Measurements from ENCODE around the gene MRPL3.
"Not testable (repeated sequence)": the region's sequence is repeated elsewhere in the genome, so short reads cannot be mapped to it uniquely, and the experiment has no call there.

Gene MRPL3

DNA sequence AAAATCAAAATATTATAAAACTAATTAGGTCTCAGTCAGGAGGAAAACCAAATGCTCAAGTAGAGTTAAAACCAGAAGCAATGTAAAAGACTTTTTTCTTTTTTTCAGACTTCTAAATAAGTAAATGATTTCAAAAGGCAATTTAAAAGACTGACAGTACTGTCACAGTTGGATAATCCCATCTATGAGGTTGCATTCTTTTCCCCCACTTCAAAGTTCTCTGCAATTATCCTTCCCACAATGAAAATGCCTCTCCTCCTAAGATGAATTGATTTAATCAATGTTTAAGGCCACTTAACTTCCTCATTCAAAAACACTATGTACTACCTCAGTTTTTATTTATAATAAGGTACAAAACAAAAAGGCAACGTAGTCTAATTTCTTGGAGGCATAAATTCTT lies 8.1 kb downstream of the MRPL3 start:
- no peak for DNase-seq (ENCODE audit: low read depth)

DNA sequence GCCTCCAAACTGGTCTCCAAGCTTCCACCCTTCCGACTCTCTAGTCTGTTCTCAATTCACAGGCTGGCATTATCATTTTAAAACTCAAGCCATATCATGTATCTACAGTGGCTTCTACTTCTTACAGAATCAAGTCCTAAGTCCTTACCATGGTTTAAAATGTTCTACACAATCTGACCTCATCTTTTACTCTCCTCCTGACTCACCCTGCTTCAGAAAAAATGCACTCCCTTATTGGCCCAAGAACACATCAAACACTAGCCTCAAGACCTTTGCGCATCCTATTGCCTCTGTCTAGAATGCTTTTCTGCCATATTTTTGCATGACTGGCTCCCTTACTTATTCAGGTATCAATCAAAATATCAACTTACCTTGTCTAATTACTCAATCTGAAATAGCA lies 11.0 kb downstream of the MRPL3 start:
- no peak for DNase-seq (ENCODE audit: low read depth)

DNA sequence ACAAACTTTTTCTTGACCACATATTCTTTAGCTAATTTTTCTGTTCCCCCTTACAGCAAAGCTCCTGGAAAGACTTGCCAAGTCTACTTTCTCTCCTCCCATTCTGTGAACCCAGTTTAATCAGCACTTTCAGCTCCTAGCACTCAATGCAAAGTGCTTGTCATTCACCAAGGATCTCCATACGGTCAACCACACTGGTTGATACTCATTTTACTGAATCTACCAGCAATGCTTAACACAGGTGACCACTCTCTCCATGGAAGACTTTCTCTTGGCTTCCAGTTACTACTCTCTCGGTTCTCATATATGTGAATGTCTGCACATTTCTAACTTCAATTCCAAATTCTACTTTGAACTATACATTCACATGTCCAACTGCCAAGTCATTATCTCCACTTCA lies 11.7 kb downstream of the MRPL3 start:
- no peak for DNase-seq (ENCODE audit: low read depth)

DNA sequence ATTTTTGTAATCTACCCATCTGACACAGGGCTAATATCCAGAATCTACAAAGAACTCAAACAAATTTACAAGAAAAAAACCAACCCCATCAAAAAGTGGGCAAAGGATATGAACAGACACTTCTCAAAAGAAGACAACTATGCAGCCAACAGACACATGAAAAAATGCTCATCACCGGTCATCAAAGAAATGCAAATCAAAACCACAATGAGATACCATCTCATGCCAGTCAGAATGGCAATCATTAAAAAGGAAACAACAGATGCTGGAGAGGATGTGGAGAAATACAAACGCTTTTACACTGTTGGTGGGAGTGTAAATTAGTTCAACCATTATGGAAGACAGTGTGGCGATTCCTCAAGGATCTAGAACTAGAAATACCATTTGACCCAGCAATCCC lies 16.2 kb downstream of the MRPL3 start:
- not testable (repeated sequence) for DNase-seq (ENCODE audit: low read depth)

DNA sequence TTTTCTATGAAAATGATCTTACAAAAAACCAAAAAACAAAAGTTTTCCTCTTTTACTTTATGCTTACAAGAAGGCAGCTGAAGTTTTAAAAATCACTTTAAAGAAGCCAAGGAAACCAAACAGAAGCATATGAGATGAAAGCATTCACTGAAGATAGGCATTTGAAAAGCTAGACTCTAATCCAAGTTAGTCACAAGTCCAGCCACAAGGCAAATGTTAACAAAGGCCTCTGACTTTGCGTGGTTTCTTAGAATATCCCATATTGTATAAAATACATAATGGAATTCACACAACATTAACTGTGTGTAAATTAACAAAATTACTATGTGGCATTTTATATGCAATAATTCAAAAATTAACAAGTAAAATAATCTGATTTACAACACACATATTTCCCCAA lies 17.7 kb downstream of the MRPL3 start:
- no peak for DNase-seq (ENCODE audit: low read depth)

DNA sequence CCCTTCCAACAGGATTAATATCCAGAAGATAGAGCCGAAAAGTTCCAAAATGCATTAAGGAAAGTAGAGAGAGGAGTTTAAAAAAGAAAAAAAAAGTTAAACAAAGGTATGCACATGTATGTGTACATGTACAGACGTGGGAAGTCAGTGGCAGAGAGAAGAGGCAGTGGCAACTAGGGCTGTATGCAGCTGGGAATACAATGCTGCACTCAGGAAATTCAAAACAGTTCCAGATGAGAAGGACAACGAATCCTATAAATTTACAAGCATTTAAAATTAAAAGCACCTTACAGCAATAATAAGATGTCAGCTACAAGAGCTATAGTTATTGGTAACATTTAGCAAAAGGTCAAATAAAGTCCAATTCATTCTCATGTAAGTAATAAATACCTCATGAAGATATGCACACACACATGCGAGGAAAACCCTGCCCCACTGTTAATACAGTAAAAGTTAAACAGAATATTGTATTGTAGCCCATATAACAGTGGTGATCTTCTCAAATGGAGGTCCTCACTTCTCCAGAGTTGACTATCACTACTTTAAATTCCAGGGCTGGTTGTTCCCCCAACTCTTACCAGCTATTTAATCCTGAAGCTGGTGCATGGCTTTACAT lies 18.2 kb downstream of the MRPL3 start:
- DNase-seq (ENCODE audit: low read depth) = no peak

DNA sequence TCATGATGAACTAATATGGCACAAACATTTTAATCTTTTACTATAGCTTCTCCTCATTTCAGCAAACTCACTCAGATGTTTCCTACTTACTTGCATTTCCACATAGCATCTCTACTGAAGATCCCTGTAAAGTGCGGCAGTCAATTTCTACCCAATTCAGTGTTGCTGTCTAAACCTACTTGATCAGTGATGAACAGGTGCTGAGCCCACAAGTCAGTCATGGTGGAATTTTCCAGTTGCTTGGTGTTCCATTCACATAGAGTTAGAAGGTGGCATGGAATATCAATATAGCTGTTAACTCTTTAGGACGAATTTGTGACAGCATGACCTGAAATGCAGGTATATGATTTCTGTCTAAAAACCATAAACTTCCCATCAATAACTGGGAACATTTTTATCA lies 22.7 kb downstream of the MRPL3 start:
- no peak for DNase-seq (ENCODE audit: low read depth)

DNA sequence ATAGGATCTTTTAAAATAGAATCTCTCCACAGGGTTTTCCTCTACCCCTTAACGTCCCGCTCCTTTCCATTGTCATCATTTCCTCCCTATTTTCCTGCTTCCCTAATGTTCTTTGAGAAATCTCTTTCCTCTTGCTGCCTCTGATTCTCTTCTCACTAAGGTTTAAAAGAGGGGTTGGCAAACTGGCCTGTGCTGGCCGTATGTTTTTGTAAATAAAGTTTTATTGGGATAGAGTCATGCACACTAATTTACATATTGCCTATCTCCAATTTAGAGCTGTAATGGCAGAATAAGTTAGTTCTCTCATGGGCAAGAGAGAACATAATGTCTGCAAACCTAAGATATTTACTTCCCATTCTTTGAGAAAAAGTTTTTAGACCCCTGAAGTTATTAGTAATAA lies 25.0 kb downstream of the MRPL3 start:
- DNase-seq (ENCODE audit: low read depth) = no peak

DNA sequence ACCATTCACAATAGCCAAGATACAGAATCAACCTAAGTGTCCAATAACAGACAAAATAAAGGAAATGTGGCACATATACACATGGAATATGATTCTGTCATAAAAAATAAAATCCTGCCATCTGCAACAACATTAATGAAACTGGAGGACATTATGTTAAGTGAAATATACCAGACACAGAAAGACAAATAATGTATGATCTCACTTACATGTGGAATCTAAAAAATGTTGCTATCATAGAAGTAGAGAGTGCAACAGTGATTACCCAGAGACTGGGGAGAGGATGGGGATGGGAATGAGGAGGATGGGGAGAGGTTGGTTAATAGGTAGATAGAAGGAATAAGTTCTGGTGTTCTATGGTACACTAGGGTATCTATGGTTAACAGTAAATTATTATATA lies 28.7 kb downstream of the MRPL3 start:
- DNase-seq (ENCODE audit: low read depth) = no peak

DNA sequence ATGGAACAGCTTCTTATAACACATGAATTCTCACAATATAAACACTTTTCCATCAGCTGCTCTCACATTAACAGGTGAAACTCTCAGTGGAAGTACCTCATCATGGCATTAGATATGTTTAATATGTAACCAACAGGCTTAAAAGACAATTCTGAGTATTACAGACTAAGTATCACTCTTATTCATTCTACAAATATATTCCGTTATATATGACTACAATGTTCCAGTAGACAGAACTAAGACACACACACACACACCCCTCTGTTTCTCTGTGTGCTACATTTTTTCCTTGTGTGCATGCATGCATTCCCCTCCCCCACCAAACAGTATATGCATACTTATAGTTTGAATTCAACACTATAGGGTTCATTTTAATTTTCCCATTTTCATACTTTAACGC lies 32.4 kb downstream of the MRPL3 start:
- no peak for DNase-seq (ENCODE audit: low read depth)

DNA sequence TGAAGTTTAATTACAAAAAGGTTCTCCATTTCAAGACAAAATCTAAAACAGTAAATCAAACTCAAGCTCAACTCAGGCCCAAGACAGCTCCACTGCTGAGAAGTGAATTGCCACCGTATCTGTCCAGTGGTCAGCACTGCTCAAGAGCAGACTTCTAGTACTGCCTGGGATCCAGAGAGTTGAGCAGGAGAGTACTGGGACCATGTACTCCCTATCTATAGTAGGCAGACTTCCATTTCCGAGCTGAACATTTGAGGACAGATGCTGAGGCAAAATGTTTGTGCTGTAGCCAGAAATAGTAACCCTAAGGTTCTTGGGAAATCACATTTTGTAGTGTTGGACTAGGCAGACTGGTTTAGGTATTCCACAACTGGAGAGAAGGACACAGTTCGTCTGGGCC lies 44.1 kb downstream of the MRPL3 start:
- DNase-seq (ENCODE audit: low read depth) = no peak

DNA sequence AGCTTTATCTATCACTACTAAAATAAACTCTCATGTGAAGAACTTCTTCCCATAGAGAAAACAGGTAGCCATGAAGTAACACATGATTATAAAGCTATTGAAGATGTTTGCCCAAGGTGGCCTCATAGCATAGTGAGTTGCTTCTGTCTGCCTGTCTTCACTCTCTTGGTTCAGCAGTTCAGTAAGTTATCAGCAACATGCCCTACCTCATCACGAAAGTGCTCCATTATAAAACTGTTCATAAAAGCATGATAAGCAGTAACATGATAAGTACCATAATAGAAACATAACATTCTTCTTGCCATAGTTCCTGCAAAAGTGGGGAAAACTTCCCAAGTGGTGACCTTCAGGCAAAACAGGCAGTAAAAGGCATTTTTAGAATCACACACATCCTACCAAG lies 45.6 kb downstream of the MRPL3 start:
- no peak for DNase-seq (ENCODE audit: low read depth)

DNA sequence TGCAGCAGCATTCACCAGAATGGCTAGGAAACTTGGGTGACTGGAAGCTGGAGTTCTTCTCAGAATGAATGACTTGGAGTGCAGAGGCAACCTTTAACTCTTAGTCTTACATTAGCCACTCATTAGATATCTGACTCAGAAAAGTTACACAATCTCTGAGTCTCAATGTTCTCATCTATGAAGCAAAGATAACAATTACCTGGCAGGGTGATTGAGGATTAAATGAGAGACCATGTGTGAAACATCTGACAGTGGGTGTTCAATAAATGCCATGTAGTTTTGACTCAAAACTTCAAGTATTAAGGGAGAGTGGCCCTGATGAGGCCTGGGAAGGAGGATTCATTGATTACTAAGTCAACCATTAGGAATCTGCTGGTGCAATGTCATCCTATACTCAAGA lies 48.3 kb downstream of the MRPL3 start:
- DNase-seq (ENCODE audit: low read depth) = no peak

DNA sequence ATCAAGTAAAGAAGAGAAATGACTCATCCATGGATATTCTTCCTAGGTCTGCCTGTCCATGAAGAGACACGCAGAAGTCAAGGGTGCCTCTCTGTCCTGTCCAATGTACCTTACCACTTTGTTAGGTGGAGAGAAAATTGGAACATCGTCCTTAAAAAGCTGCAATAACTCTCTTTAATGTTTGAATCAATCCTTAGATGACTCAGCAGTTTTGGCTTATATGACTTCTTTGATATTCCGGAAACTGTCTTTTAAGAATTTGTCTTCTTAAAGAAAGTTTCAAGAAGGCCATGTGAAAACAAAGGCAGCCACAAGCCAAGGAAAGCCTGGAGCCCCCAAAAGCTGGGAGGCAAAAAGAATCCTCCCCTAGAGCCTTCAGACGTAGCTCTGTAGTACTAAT lies 49.2 kb downstream of the MRPL3 start:
- no peak for DNase-seq (ENCODE audit: low read depth)

DNA sequence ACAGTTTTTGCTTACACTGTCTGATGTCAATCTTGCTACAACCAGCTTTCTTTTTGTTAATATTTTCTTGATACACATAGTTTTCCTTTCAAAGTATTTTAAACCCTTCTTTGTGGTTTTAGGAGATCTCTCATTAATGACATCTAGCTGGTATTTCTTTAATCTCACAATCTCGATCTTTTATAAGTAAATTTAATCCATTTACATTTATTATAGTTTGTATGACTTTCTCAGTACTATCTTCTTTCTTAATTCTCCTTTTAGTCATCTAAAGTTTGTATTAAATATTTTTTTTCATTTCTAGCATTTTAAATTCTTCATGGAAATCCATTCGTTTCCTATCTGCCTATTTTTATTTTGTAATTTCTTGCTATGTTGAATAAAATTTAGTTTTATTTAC lies 55.4 kb downstream of the MRPL3 start:
- DNase-seq (ENCODE audit: low read depth) = no peak

DNA sequence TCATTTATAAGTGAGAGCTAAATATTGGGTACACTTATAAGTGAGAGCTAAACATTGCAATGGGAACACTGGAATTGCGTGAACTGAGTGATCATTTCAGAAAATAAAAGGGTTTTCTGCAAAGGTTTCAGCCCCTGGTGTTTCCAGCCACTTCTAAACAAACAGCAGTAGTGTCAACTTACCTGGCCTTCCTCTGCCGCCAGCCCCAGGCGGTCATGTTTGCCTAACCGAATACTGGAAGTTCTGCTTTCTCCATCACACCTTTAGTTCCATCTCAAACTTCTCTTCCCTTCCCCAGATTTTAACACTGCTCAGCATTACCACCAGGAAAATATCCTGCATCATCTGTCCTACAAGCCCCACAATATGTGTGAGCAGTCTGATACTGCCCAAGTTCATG lies 58.6 kb downstream of the MRPL3 start:
- no peak for DNase-seq (ENCODE audit: low read depth)

DNA sequence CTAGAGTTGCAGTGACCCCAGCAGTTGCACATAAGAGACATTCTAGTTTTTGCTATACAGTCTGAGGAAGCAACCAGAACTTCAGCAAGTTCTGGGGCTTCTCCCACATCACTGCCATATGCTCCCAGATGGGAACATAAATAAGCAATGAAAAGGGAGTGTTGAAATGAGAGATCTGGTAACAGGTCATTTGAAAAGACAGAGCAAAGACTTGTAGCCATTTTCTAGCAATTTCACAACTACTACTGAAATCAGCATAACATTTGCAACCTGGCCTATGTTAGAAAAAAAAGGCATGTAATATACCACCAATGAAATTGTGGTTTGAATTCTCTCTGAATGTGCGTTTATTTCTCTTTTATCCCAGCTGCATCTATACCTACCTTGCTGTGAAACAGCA lies 63.7 kb downstream of the MRPL3 start:
- no peak for DNase-seq (ENCODE audit: low read depth)

DNA sequence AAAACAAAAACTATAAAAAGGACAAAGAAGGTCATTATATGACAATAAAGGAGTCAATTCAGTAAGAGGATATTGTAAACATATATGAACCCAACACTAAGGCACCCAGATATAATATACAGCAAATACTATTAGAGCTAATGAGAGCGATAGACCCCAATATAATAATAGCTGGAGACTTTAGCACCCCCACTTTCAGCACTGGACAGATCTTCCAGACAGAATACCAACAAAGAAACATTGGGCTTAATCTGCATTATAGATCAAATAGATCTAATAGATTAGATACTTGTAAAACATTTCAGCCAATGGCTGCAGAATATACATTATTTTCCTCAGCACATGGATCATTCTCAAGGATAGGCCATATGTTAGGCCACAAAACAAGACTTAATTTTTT lies 67.8 kb downstream of the MRPL3 start:
- DNase-seq (ENCODE audit: low read depth) = no peak

DNA sequence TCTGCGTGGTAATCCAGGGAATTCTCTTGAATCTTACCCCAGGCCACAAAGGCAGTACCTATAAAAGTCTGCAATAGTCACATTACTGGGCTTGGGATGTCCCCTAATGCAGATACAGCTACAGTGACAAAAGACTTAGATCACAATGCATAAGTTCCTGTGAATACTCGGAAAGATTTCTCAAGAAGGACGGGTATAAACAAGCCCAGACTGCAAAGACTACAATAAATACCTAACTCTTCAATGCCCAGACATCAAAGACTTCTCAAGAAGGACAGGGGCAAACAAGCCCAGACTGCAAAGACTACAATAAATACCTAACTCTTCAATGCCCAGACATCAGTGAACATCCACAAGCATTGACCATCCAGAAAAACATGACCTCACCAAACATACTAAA lies 70.3 kb downstream of the MRPL3 start:
- DNase-seq (ENCODE audit: low read depth) = no peak

DNA sequence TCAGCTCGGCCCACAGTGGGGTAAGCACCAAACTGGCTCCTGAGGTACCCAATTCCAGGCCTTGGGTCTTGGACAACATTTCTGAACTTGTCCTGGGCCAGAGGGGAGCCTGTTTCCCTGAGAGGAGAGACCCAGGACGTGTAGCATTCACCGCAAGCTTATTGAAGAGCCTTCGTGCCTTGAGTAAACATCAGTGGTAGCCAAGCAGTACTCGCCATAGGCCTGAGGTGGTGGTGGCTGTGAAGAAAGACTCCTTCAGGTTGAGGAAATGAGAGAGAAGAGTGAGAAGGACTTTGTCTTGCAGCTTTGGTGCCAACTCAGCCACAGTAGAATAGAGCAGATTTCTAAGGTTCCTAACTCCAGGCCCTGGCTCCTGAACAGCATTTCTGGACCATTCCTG lies 71.0 kb downstream of the MRPL3 start:
- no peak for DNase-seq (ENCODE audit: low read depth)

DNA sequence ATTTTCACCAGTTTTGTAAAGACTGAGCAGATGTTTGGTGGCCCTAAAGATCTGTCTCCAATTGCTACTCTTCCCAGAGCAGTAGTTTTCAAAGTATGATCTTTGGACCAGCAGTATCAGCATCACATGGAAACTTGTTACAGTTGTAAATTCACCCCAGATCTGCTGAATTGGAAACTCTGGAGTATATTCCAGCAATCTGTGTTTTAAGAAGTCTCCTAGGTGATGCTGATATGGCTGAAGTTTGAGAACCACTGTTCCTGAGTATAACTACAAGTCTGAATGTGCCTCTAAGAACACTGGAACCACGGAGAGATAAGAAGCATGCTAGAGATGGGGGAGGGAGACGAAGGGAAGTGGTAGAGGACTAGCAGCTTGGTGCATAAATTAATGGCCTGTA lies 75.5 kb downstream of the MRPL3 start:
- no peak for DNase-seq (ENCODE audit: low read depth)

DNA sequence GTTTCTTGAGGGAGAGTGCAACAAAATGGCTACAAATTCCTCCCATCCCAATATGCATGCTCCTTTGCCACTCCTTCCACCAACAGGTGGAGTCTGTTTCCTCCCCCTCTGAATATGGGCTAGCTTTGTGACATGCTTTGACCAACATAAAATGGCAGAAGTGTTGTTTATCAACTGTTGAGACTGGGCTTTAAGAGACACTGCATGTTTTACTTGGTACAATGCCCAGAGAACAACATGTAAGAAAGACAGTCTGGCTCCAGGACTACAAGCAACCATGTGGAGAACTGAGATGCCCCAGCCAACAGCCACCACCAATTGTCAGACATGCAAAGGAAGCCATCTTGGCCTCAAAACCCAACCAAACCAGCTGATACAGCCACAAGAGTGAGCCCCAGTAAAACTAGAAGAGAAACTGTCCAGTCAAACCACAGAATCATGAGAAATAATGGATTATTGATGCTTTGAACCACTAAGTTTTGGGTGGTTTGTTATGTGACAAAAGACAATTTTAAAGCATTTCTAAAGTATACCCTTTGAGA lies 80.7 kb downstream of the MRPL3 start:
- DNase-seq (ENCODE audit: low read depth) = no peak

DNA sequence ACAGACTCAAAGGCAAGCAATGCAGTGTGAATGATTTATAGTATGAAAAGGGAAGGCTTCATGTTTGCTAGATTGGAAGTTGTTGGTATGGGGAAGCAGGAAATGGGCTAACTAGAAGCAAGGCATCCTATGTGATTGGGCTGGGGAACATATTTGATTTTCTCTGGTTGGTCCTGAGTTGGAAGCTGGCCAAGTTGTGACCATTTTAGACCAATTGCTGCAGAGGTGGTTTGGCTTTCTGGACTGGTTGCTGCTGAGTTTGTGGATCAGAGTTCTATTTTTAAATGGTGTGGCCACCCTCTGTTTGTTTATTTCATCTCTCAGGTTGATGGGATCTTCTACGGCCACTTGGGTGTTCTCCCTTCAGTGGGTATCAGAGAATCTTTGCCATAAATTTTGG lies 81.5 kb downstream of the MRPL3 start:
- DNase-seq (ENCODE audit: low read depth) = no peak

DNA sequence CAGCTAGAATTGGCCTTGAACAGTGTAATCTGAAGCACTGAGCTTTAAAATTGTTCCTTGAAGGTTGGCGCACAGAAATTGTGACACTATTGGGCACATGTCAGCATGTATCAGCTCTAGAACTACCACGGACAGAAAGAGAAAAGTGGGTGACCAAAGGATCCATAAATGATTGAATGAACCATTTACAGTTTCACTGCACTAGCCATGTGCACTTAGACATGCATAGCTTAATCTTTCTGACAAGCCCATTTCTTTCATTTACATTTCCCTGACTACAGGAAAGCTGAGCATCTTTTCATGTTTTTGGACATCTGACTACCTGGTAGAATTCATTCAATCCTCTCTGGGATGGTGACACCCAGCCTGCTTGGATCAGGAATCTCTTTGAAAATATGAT lies 85.0 kb downstream of the MRPL3 start:
- no peak for DNase-seq (ENCODE audit: low read depth)
